Epithelial cell of esophagus (primary cell): ENCODE data around the gene SLC43A1.

Experiments used
- DNase-seq: peaks from one replicate; pipeline ENCODE4 v3.0.0; 2010; ENCODE audit warnings: low read depth
- H3K4me3 ChIP-seq: 2 replicates; pipeline ENCODE4 v1.5.1; 2011; ENCODE audit warnings: mild to moderate bottlenecking, low read length, control low read depth
- CTCF ChIP-seq: IDR thresholded peaks from 2 replicates; pipeline ENCODE4 v1.5.1; 2011; ENCODE audit warnings: low read depth, mild to moderate bottlenecking, low read length, control low read depth, inconsistent platforms; ENCODE audit not compliant: insufficient read depth; ENCODE audit errors: missing control alignments

Gene SLC43A1

GRCh38 chr11:57460022-57460757 is 55.3 kb downstream of the SLC43A1 start, which contains the start of gene RTN4RL2:
Gene RTN4RL2, plus strand, starts transcription at chr11:57460528. Its CDS starts 338 bp downstream, at chr11:57460866.
- no peak within 1 kb of the TSS for H3K4me3 ChIP-seq
- no peak for DNase-seq
- TF ChIP-seq CTCF = no peak

DNA sequence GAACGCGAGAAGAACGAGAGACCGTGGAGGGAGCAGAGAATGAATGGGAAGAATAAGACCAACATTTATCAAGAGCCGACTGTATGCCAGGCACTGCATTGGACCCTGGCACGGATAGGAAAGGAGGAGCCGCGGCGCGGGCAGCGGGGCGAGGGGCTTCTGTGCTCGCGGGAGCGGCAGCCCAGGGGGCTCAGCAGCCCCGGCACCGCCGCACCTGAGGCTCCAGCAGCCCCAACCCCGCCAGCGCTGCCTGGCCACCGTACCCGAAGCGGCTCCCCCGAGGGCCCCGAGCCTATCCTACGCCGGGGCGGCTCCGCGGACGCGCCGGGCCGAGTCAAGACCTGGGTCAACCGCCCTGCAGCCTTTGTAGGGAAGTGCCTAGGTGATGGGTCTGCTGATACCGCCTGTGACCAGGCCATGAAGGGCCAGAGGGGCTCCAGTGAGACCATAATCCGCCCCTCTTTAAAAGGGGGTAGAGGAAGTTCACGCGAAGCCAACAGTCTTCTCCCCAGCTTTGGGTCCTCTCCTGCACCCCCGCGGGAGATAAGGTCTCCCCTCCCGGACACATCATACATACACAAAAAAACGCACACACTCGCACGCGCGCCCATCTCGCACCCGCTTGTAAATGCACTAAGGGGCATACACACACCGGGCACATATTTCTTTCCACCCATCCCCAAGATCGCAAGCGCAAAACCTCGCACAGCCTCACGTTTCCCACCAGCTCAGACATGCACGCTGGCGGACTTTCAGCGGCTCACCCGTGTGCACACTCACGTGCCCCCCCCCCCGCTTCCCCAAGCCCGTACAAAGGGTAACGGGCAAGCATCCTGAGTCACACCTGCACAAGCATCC is 56.1 kb downstream of the SLC43A1 start:
- DNase-seq = peak; percentile 38
- TF ChIP-seq CTCF = no peak
- H3K4me3 ChIP-seq = peak overlapping the region; percentile 27

- TF ChIP-seq CTCF = peak; percentile 72
- H3K4me3 ChIP-seq = peak overlapping the region; percentile 27
- DNase-seq = no peak
Measured at GRCh38 chr11:57458410-57459163, 56.9 kb downstream of the SLC43A1 start.

GRCh38 chr11:57458060-57458409 is 57.5 kb downstream of the SLC43A1 start:
- no peak for TF ChIP-seq CTCF
- DNase-seq = no peak
- no peak overlapping the region for H3K4me3 ChIP-seq

- TF ChIP-seq CTCF = no peak
- no peak overlapping the region for H3K4me3 ChIP-seq
- no peak for DNase-seq
Measured at GRCh38 chr11:57457643-57458023, 57.9 kb downstream of the SLC43A1 start.

DNA sequence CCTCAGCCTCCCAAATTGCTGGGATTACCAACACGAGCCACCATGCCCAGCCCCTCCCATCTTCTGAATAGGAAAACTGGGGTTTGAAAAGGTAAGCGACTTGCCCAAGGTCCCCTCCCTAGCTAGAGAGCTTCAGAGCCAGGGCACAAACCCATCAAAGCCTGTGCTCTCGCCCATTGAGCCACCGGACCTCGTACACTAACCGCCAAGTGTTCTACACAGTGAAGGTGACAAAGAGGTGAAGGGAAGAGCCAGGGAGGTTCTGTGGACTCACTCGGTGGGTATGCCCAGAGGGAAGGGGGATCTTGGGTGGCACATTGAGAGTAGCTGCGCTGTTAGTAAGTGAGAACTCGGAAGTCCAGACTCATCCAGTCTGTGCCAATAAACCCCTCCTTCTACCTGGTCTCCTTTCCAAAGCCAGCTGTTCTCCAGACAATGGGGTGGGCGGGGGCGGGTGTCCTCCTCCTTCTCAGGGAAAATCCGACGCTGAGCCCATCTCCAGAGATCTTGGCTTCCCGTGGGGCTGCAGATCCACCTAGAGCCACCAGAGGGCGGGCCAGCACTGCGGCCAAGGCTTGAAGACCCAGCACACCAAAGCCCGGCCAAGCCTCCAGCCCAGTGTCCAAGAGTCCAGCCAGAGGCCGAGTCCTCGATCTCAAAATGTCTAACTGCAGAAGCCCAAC is 58.4 kb downstream of the SLC43A1 start:
- TF ChIP-seq CTCF = peak; percentile 97
- peak; percentile 71 for DNase-seq
- H3K4me3 ChIP-seq = no peak overlapping the region
